GM21367 (cell line): ENCODE results near the gene USP28.
"Not testable (repeated sequence)": the region's sequence is repeated elsewhere in the genome, so short reads cannot be mapped to it uniquely, and the experiment has no call there.

ENCODE experiments used
- ATAC-seq: cut with Tn5 transposase; IDR thresholded peaks from one replicate; pipeline ENCODE4 v1.9.1; 2021; ENCODE audit not compliant: unreplicated experiment

USP28 gene

DNA sequence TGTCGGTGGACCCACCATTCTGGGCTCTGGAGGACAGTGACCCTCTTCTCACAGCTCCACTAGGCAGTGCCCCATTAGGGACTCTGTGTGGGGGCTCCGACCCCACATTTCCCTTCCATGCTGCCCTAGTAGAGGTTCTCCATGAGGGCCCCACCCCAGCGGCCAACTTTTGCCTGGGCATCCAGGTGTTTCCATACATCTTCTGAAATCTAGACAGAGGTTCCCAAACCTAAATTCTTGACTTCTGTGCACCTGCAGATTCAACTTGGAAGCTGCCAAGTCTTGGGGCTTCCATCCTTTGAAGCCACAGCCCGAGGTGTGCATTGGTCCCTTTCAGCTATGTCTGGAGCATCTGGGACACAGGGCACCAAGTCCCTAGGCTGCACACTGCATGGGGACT is 4.1 kb upstream of the USP28 start:
- ATAC-seq = not testable (repeated sequence)

- ATAC-seq = no peak
Measured at GRCh38 chr11:113877670-113878055, 2.3 kb upstream of the USP28 start.

DNA sequence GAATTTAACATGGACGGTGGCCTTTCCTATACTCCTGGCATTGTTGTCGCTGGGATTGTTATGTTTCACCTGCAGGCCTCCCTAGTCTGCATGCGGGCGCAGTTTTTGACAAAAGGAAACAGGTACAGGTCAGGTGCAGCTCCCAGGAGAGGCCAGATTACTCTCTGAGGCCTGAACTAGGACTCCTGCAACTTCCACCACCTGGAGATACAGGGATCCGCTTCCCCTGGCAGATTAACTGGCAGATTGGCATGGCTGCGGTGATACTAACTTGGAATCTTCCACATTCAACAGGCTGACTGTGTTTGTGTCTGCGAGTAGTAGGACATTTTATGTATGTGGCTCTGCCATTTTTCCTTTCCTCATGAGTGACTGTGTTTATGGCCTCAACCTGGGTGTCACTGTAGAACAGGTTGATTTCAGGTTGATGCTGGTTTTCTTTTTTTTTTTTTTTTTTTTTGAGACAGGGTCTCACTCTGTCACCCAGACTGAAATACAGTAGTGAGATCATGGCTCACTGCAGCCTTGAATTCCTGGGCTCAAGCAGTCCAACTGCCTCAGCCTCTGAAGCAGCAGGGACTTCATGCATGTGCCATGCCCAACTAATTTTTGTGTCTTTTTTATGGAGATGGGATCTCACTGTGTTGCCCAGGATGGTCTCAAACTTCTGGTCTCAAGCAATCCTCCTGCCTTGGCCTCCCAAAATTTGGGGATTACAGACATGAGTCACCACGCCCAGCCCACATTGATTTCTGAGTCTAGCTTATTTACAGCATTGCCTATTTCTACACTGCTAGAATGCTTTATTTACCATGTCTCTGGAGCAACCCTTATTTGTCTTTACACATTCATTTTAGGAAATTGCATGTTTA is 1.7 kb upstream of the USP28 start:
- no peak for ATAC-seq

- ATAC-seq = no peak
Measured at GRCh38 chr11:113876074-113876797, 864 bp upstream of the USP28 start.

- peak; percentile 27 for ATAC-seq
Measured at GRCh38 chr11:113874581-113875233, 665 bp downstream of the USP28 start.

DNA sequence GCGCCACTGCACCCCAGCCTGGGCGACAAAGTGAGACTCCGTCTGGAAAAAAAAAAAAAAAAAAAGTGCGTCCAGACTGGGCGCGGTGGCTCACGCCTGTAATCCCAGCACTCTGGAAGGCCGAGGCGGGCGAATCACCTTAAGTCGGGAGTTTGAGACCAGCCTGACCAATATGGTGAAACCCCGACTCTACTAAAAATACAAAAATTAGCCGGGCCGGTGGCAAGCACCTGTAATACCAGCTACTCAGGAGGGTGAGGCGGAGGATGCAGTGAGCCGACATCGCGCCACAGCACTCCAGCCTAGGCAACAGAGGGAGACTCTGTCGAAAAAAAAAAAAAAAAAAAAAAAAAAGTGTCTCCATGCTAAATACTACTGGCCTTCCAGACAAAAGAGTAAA is 1.3 kb downstream of the USP28 start:
- ATAC-seq = no peak

DNA sequence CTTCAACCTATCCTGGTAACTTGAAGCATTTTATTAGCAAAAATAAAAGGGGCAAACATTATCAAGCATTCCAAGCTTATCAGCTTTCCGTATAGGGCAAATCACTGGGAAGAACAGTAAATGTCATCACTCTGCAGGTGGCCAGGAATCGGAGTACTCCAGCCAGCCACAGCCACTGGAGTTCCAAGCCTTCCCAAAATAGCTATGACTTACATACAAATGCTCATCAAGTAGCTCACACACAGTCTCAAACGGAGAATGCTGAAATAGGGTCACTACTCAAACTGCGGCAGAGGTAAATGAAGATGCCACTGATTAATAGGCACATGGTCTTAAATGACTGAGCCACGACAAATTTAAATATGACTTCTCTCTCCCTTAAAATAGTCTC is 2.1 kb downstream of the USP28 start:
- ATAC-seq = no peak

- no peak for ATAC-seq
Measured at GRCh38 chr11:113871336-113871735, 4.0 kb downstream of the USP28 start.

- no peak for ATAC-seq
Measured at GRCh38 chr11:113867843-113868503, 7.4 kb downstream of the USP28 start.

DNA sequence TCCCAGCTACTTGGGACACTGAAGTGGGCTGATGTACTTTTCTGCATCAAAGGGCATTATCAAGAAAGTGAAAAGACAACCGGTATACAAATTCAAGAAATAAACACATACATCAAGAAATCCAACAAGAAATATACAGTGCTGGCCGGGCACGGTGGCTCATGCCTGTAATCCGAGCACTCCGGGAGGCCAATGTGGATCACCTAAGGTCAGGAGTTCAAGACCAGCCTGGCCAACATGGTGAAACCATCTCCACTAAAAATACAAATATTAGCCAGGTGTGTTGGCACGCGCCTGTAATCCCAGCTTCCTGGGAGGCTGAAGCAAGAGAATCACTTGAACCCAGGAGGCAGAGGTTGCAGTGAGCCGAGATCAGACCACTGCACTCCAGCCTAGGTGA is 9.5 kb downstream of the USP28 start:
- no peak for ATAC-seq

- ATAC-seq = no peak
Measured at GRCh38 chr11:113864410-113864809, 11.0 kb downstream of the USP28 start.

GRCh38 chr11:113862435-113862834 is 12.9 kb downstream of the USP28 start:
- no peak for ATAC-seq

GRCh38 chr11:113859665-113860064 is 15.7 kb downstream of the USP28 start:
- no peak for ATAC-seq

GRCh38 chr11:113856966-113857759 is 18.2 kb downstream of the USP28 start:
- no peak for ATAC-seq

GRCh38 chr11:113855803-113856202 is 19.6 kb downstream of the USP28 start:
- no peak for ATAC-seq

- no peak for ATAC-seq
Measured at GRCh38 chr11:113850188-113850587, 25.2 kb downstream of the USP28 start.

- ATAC-seq = no peak
Measured at GRCh38 chr11:113849713-113850112, 25.7 kb downstream of the USP28 start.

DNA sequence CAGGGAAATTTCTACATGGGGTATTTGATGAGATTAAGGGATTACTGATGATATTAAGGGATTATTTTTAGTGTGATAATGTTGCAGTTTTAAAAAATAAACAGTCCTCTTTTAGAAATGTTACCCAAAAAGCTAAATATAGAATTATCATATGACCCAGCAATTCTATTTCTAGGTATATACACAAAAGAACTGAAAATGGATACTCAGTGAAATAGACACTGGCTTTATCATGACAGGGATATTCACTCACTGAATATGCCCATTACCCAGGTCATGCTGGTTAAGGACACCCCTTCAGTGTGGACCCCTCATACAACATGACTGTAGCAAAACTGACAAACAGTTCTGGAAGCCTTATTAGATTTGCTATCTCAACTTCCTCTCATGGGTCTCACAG is 27.8 kb downstream of the USP28 start:
- no peak for ATAC-seq

- ATAC-seq = no peak
Measured at GRCh38 chr11:113847111-113847510, 28.3 kb downstream of the USP28 start.

GRCh38 chr11:113841691-113842090 is 33.7 kb downstream of the USP28 start:
- ATAC-seq = no peak
